ENCODE measurements around the gene TSPAN4.

The TSPAN4 gene

GRCh38 chr11:818396-819128 is 24.1 kb upstream of the TSPAN4 start, which contains the start of gene PNPLA2:
Gene PNPLA2 (plus strand): TSS chr11:818914. CDS start chr11:819719, 805 bp downstream.
- Histone ChIP-seq H3K4me3 (ENCODE audit: low read length in 2 of 2) (peak within 1 kb of the TSS; percentile 78 to 82), H3K36me3 (ENCODE audit: control insufficient read depth in 2 of 2, insufficient read depth in 2 of 2, low read length in 2 of 2) (peaks cover 9 to 18% of the 10 kb centered on the region in 2 donors), H3K27ac (ENCODE audit: low read depth in 2 of 2, low read length in 2 of 2) (peak within 1 kb of the TSS; percentile 96 to 98), H3K27me3 (ENCODE audit: control insufficient read depth in 2 of 2, insufficient read depth in 2 of 2, low read length in 2 of 2) (no peaks in the 10 kb centered on the region), H3K9ac (ENCODE audit: low read depth in 1 of 2, low read length in 2 of 2) (peak within 1 kb of the TSS; percentile 85 to 95), H3K9me3 (ENCODE audit: control insufficient read depth in 2 of 2, low read length in 2 of 2) (no peaks in the 10 kb centered on the region), H3K4me1 (ENCODE audit: control insufficient read depth in 2 of 2, insufficient read depth in 2 of 2, low read length in 2 of 2) (peaks cover 27 to 28% of the 10 kb centered on the region in 2 donors)

GRCh38 chr11:819129-819931 is 23.3 kb upstream of the TSPAN4 start:
- Histone ChIP-seq H3K9me3 (ENCODE audit: control insufficient read depth in 2 of 2, low read length in 2 of 2) (no peaks in the 10 kb centered on the region), H3K36me3 (ENCODE audit: control insufficient read depth in 2 of 2, insufficient read depth in 2 of 2, low read length in 2 of 2) (peaks cover 14 to 19% of the 10 kb centered on the region in 2 donors), H3K27ac (ENCODE audit: low read depth in 2 of 2, low read length in 2 of 2) (peak overlapping the region; percentile 96 to 98), H3K27me3 (ENCODE audit: control insufficient read depth in 2 of 2, insufficient read depth in 2 of 2, low read length in 2 of 2) (no peaks in the 10 kb centered on the region), H3K9ac (ENCODE audit: low read depth in 1 of 2, low read length in 2 of 2) (peak overlapping the region; percentile 85 to 95), H3K4me3 (ENCODE audit: low read length in 2 of 2) (peak overlapping the region; percentile 78 to 82), H3K4me1 (ENCODE audit: control insufficient read depth in 2 of 2, insufficient read depth in 2 of 2, low read length in 2 of 2) (peaks cover 27 to 32% of the 10 kb centered on the region in 2 donors)

GRCh38 chr11:819943-820649 is 22.6 kb upstream of the TSPAN4 start:
- Histone ChIP-seq H3K36me3 (ENCODE audit: control insufficient read depth in 2 of 2, insufficient read depth in 2 of 2, low read length in 2 of 2) (peaks cover 14 to 20% of the 10 kb centered on the region in 2 donors), H3K27me3 (ENCODE audit: control insufficient read depth in 2 of 2, insufficient read depth in 2 of 2, low read length in 2 of 2) (no peaks in the 10 kb centered on the region), H3K9ac (ENCODE audit: low read depth in 1 of 2, low read length in 2 of 2) (peak overlapping the region; percentile 75 to 91), H3K4me1 (ENCODE audit: control insufficient read depth in 2 of 2, insufficient read depth in 2 of 2, low read length in 2 of 2) (peaks cover 29 to 39% of the 10 kb centered on the region in 2 donors), H3K4me3 (ENCODE audit: low read length in 2 of 2) (peak overlapping the region; percentile 78 to 82), H3K27ac (ENCODE audit: low read depth in 2 of 2, low read length in 2 of 2) (peak overlapping the region; percentile 96 to 98), H3K9me3 (ENCODE audit: control insufficient read depth in 2 of 2, low read length in 2 of 2) (no peaks in the 10 kb centered on the region)

- Histone ChIP-seq H3K4me3 (ENCODE audit: low read length in 2 of 2) (peak overlapping the region; percentile 78 to 82), H3K9ac (ENCODE audit: low read depth in 1 of 2, low read length in 2 of 2) (peak overlapping the region; percentile 75 to 91), H3K27me3 (ENCODE audit: control insufficient read depth in 2 of 2, insufficient read depth in 2 of 2, low read length in 2 of 2) (no peaks in the 10 kb centered on the region), H3K4me1 (ENCODE audit: control insufficient read depth in 2 of 2, insufficient read depth in 2 of 2, low read length in 2 of 2) (peaks cover 32 to 47% of the 10 kb centered on the region in 2 donors), H3K27ac (ENCODE audit: low read depth in 2 of 2, low read length in 2 of 2) (peak overlapping the region; percentile 96 to 98), H3K36me3 (ENCODE audit: control insufficient read depth in 2 of 2, insufficient read depth in 2 of 2, low read length in 2 of 2) (peaks cover 14 to 21% of the 10 kb centered on the region in 2 donors), H3K9me3 (ENCODE audit: control insufficient read depth in 2 of 2, low read length in 2 of 2) (no peaks in the 10 kb centered on the region)
Measured at GRCh38 chr11:820655-821511, 21.8 kb upstream of the TSPAN4 start.

GRCh38 chr11:821512-822371 is 20.9 kb upstream of the TSPAN4 start:
- Histone ChIP-seq H3K9ac (ENCODE audit: low read depth in 1 of 2, low read length in 2 of 2) (peak overlapping the region in 1 of 2 donors; percentile 91), H3K4me1 (ENCODE audit: control insufficient read depth in 2 of 2, insufficient read depth in 2 of 2, low read length in 2 of 2) (peaks cover 32 to 54% of the 10 kb centered on the region in 2 donors)

GRCh38 chr11:823441-824291 is 19.0 kb upstream of the TSPAN4 start:
- Histone ChIP-seq H3K27me3 (ENCODE audit: control insufficient read depth in 2 of 2, insufficient read depth in 2 of 2, low read length in 2 of 2) (no peaks in the 10 kb centered on the region), H3K27ac (ENCODE audit: low read depth in 2 of 2, low read length in 2 of 2) (peak overlapping the region in 1 of 2 donors; percentile 89), H3K4me1 (ENCODE audit: control insufficient read depth in 2 of 2, insufficient read depth in 2 of 2, low read length in 2 of 2) (peaks cover 44 to 67% of the 10 kb centered on the region in 2 donors), H3K9me3 (ENCODE audit: control insufficient read depth in 2 of 2, low read length in 2 of 2) (no peaks in the 10 kb centered on the region), H3K4me3 (ENCODE audit: low read length in 2 of 2) (no peak overlapping the region), H3K36me3 (ENCODE audit: control insufficient read depth in 2 of 2, insufficient read depth in 2 of 2, low read length in 2 of 2) (peaks cover 14 to 21% of the 10 kb centered on the region in 2 donors), H3K9ac (ENCODE audit: low read depth in 1 of 2, low read length in 2 of 2) (peak overlapping the region in 1 of 2 donors; percentile 18)

More at GRCh38 chr11:821512-822371, 20.9 kb upstream of the TSPAN4 start:
- no peaks in the 10 kb centered on the region for H3K9me3 ChIP-seq (ENCODE audit: control insufficient read depth in 2 of 2, low read length in 2 of 2)
- peak overlapping the region in 1 of 2 donors; percentile 98 for H3K27ac ChIP-seq (ENCODE audit: low read depth in 2 of 2, low read length in 2 of 2)
- H3K36me3 ChIP-seq (ENCODE audit: control insufficient read depth in 2 of 2, insufficient read depth in 2 of 2, low read length in 2 of 2) = peaks cover 14 to 21% of the 10 kb centered on the region in 2 donors
- peak overlapping the region; percentile 78 to 82 for H3K4me3 ChIP-seq (ENCODE audit: low read length in 2 of 2)
- H3K27me3 ChIP-seq (ENCODE audit: control insufficient read depth in 2 of 2, insufficient read depth in 2 of 2, low read length in 2 of 2) = no peaks in the 10 kb centered on the region

- H3K27ac ChIP-seq (ENCODE audit: low read depth in 2 of 2, low read length in 2 of 2) = peak overlapping the region; percentile 89 to 91
- peak overlapping the region in 1 of 2 donors; percentile 45 for H3K9ac ChIP-seq (ENCODE audit: low read depth in 1 of 2, low read length in 2 of 2)
- H3K4me3 ChIP-seq (ENCODE audit: low read length in 2 of 2) = no peak overlapping the region
- peaks cover 14 to 21% of the 10 kb centered on the region in 2 donors for H3K36me3 ChIP-seq (ENCODE audit: control insufficient read depth in 2 of 2, insufficient read depth in 2 of 2, low read length in 2 of 2)
- H3K27me3 ChIP-seq (ENCODE audit: control insufficient read depth in 2 of 2, insufficient read depth in 2 of 2, low read length in 2 of 2) = no peaks in the 10 kb centered on the region
- peaks cover 48 to 70% of the 10 kb centered on the region in 2 donors for H3K4me1 ChIP-seq (ENCODE audit: control insufficient read depth in 2 of 2, insufficient read depth in 2 of 2, low read length in 2 of 2)
- H3K9me3 ChIP-seq (ENCODE audit: control insufficient read depth in 2 of 2, low read length in 2 of 2) = no peaks in the 10 kb centered on the region
Measured at GRCh38 chr11:824292-824880, 18.3 kb upstream of the TSPAN4 start.

- no peaks in the 10 kb centered on the region for H3K9me3 ChIP-seq (ENCODE audit: control insufficient read depth in 2 of 2, low read length in 2 of 2)
- H3K36me3 ChIP-seq (ENCODE audit: control insufficient read depth in 2 of 2, insufficient read depth in 2 of 2, low read length in 2 of 2) = peaks cover 14 to 21% of the 10 kb centered on the region in 2 donors
- H3K9ac ChIP-seq (ENCODE audit: low read depth in 1 of 2, low read length in 2 of 2) = peak overlapping the region in 1 of 2 donors; percentile 45
- H3K27ac ChIP-seq (ENCODE audit: low read depth in 2 of 2, low read length in 2 of 2) = peak overlapping the region; percentile 89 to 91
- no peak overlapping the region for H3K4me3 ChIP-seq (ENCODE audit: low read length in 2 of 2)
- no peaks in the 10 kb centered on the region for H3K27me3 ChIP-seq (ENCODE audit: control insufficient read depth in 2 of 2, insufficient read depth in 2 of 2, low read length in 2 of 2)
- H3K4me1 ChIP-seq (ENCODE audit: control insufficient read depth in 2 of 2, insufficient read depth in 2 of 2, low read length in 2 of 2) = peaks cover 53 to 75% of the 10 kb centered on the region in 2 donors
Measured at GRCh38 chr11:824942-825341, 17.7 kb upstream of the TSPAN4 start.

All from mucosa of rectum (tissue), 2 donors.